Measurements from ENCODE around the gene MAP3K21.

The MAP3K21 gene

DNA sequence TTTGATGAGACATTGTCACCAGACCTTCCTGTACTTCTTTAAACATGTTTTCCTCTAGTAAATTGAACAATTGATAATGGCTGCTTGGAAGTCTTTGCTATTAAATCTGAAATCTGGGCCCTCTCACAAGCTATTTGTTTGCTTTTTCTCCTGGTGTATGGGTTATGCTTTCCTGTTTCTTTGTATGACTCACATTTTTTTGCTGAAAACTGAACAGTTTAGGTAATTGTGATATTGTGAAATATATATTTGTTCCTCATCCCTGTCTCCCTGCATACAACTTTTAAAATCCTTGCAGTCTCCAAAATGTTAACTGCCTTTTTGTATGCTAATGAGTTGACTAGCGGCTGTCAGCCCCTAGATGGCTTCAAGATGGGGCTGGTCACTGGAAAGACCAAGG is 61.6 kb downstream of the MAP3K21 start:
- no peak for DNase-seq
- no peak for TF ChIP-seq EZH2 (IDR thresholded peaks at IDR 0.05; ENCODE audit: borderline replicate concordance, low read depth, low read length, severe bottlenecking)
- TF ChIP-seq, protein P1, sequence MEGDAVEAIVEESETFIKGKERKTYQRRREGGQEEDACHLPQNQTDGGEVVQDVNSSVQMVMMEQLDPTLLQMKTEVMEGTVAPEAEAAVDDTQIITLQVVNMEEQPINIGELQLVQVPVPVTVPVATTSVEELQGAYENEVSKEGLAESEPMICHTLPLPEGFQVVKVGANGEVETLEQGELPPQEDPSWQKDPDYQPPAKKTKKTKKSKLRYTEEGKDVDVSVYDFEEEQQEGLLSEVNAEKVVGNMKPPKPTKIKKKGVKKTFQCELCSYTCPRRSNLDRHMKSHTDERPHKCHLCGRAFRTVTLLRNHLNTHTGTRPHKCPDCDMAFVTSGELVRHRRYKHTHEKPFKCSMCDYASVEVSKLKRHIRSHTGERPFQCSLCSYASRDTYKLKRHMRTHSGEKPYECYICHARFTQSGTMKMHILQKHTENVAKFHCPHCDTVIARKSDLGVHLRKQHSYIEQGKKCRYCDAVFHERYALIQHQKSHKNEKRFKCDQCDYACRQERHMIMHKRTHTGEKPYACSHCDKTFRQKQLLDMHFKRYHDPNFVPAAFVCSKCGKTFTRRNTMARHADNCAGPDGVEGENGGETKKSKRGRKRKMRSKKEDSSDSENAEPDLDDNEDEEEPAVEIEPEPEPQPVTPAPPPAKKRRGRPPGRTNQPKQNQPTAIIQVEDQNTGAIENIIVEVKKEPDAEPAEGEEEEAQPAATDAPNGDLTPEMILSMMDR (IDR thresholded peaks at IDR 0.05; ENCODE audit: borderline replicate concordance, extremely low read depth, low read length, poor library complexity, severe bottlenecking), result no peak
- no peak overlapping the region for H3K27ac ChIP-seq (ENCODE audit: low read length)

DNA sequence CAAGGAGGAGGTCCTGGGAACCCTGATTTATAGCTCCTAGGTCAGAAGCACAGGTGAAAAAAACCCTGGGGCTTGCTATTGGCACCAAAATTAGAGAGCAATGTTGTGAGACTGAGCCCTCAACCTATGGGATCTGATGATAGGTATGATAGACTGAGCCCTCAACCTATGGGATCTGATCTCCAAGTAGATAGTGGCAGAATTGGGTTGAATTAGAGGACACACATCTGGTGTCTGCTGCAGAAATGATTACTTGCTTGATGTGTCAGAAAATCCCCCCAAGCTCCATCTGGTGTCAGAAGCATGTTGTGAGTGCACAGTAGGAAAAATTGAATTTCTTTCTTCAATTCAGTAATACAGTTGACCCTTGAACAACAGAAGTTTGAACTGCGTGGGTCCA is 62.4 kb downstream of the MAP3K21 start:
- no peak overlapping the region for H3K4me3 ChIP-seq (ENCODE audit: low read depth in 1 of 2, low read length in 2 of 2)
- no peaks in the 10 kb centered on the region for H3K36me3 ChIP-seq (ENCODE audit: insufficient read depth, low read length)
- no peak for ATAC-seq (ENCODE audit: insufficient read depth, low read depth)
- no peak overlapping the region for H2AFZ ChIP-seq (ENCODE audit: low read depth, low read length)
- no peaks in the 10 kb centered on the region for H3K79me2 ChIP-seq (ENCODE audit: insufficient read depth, low read length)
- no peak for DNase-seq
- no peak overlapping the region for H3K27ac ChIP-seq (ENCODE audit: low read length)
- no peaks in the 10 kb centered on the region for H4K20me1 ChIP-seq (ENCODE audit: insufficient read depth, low read length)
- peaks cover 8% of the 10 kb centered on the region for H3K27me3 ChIP-seq (ENCODE audit: insufficient read depth, low read length, poor library complexity)
- H3K9ac ChIP-seq (ENCODE audit: low read depth, low read length), result no peak overlapping the region
- no peak overlapping the region for H3K4me2 ChIP-seq (ENCODE audit: insufficient read depth, low read length)
- H3K9me3 ChIP-seq (ENCODE audit: insufficient read depth, low read length, severe bottlenecking), result no peaks in the 10 kb centered on the region
- TF ChIP-seq, protein P1 (IDR thresholded peaks at IDR 0.05; ENCODE audit: borderline replicate concordance, extremely low read depth, low read length, poor library complexity, severe bottlenecking), result no peak
- no peak for TF ChIP-seq EZH2 (IDR thresholded peaks at IDR 0.05; ENCODE audit: borderline replicate concordance, low read depth, low read length, severe bottlenecking)
- no peaks in the 10 kb centered on the region for H3K4me1 ChIP-seq (ENCODE audit: insufficient read depth, low read length)

More for the DNA sequence above, 61.6 kb downstream of the MAP3K21 start:
- Histone ChIP-seq H3K4me2 (ENCODE audit: insufficient read depth, low read length) (no peak overlapping the region), H3K4me1 (ENCODE audit: insufficient read depth, low read length) (no peaks in the 10 kb centered on the region), H3K27me3 (ENCODE audit: insufficient read depth, low read length, poor library complexity) (peaks cover 8% of the 10 kb centered on the region), H2AFZ (ENCODE audit: low read depth, low read length) (no peak overlapping the region), H3K4me3 (ENCODE audit: low read depth in 1 of 2, low read length in 2 of 2) (no peak overlapping the region), H3K9me3 (ENCODE audit: insufficient read depth, low read length, severe bottlenecking) (no peaks in the 10 kb centered on the region), H3K36me3 (ENCODE audit: insufficient read depth, low read length) (no peaks in the 10 kb centered on the region), H3K79me2 (ENCODE audit: insufficient read depth, low read length) (no peaks in the 10 kb centered on the region), H3K9ac (ENCODE audit: low read depth, low read length) (no peak overlapping the region), H4K20me1 (ENCODE audit: insufficient read depth, low read length) (no peaks in the 10 kb centered on the region)
- ATAC-seq (ENCODE audit: insufficient read depth, low read depth), result no peak

DNA sequence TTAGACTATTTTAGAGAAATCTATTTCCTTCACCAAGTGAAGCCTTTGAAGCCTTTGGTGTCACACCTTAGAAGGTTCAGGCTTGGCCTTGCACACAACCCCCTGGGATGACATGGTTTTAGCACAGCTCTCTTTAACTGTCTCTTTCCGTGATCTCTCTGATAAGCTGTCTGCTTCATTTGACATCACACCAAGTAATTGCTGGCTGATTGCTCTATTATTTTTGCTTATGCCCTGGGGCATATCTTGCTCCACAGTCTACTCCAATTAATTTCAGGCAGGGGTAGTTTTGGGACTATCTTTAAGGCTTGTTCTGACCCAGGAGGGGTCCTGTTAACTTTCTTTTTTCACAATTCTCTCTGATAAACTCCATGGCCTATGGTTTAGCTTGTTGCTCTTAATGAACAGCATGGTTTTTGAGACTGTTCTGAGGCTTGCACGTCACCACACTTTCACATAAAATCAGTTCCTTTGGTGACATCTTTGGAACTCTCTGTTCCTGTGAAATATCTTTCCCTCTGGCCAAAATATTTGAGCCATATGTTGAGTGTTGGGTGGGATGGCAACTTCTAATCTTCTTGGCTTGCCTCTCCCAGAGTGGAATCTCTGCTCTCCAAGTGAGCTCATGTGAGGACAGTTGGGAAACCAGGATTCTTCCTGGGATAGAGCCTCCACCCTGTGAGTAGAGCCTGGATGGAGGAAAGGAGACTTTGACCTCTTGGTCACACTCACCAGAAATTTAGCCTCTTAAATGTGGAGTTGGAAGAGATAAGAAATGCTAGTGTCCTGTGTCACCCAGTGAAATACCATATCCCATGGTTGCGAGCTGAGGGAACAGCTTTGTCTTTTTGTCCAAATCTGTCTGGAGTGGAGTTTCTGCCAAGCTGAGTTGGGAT is 63.6 kb downstream of the MAP3K21 start:
- no peaks in the 10 kb centered on the region for H3K9me3 ChIP-seq (ENCODE audit: insufficient read depth, low read length, severe bottlenecking)
- no peaks in the 10 kb centered on the region for H4K20me1 ChIP-seq (ENCODE audit: insufficient read depth, low read length)
- H3K27me3 ChIP-seq (ENCODE audit: insufficient read depth, low read length, poor library complexity), result peaks cover 8% of the 10 kb centered on the region
- no peak for TF ChIP-seq EZH2 (IDR thresholded peaks at IDR 0.05; ENCODE audit: borderline replicate concordance, low read depth, low read length, severe bottlenecking)
- TF ChIP-seq, protein P1 (IDR thresholded peaks at IDR 0.05; ENCODE audit: borderline replicate concordance, extremely low read depth, low read length, poor library complexity, severe bottlenecking), result no peak
- H3K79me2 ChIP-seq (ENCODE audit: insufficient read depth, low read length), result no peaks in the 10 kb centered on the region
- no peak overlapping the region for H3K27ac ChIP-seq (ENCODE audit: low read length)
- no peak overlapping the region for H2AFZ ChIP-seq (ENCODE audit: low read depth, low read length)
- H3K4me3 ChIP-seq (ENCODE audit: low read depth in 1 of 2, low read length in 2 of 2), result no peak overlapping the region
- DNase-seq (no peak), ATAC-seq (ENCODE audit: insufficient read depth, low read depth) (no peak)
- no peak overlapping the region for H3K4me2 ChIP-seq (ENCODE audit: insufficient read depth, low read length)
- no peak overlapping the region for H3K9ac ChIP-seq (ENCODE audit: low read depth, low read length)
- no peaks in the 10 kb centered on the region for H3K4me1 ChIP-seq (ENCODE audit: insufficient read depth, low read length)
- no peaks in the 10 kb centered on the region for H3K36me3 ChIP-seq (ENCODE audit: insufficient read depth, low read length)
